Astrocyte (in vitro differentiated cells and primary cell): ENCODE measurements around the gene NCOR2. TPM values are rescaled to one million over a fixed set of nuclear protein-coding genes. Genes with fewer than 3 reads are reported as not detected.
A peak's percentile ranks its signal among the peaks of the same experiment; 100 is the strongest.

Source experiments
- DNase-seq: peaks from one replicate; pipeline ENCODE4 v3.0.0-alpha.2; 2010; ENCODE audit warnings: low read depth
- FAIRE-seq: peaks from 2 replicates; lab custom pipeline; 2011; peaks lifted over from hg19 to GRCh38; lab: Jason Lieb, UNC
- H2AFZ ChIP-seq: 2 replicates; pipeline ENCODE4 v1.6.0; 2012; ENCODE audit warnings: low read depth, low read length, inconsistent platforms
- H3K27ac ChIP-seq: 2 replicates; pipeline ENCODE4 v1.5.1; 2011; ENCODE audit warnings: low read depth, low read length, inconsistent platforms
- H3K27me3 ChIP-seq: 2 replicates; pipeline ENCODE4 v1.6.0; 2011; ENCODE audit warnings: low read length, inconsistent platforms; ENCODE audit not compliant: insufficient read depth
- H3K36me3 ChIP-seq: 2 replicates; pipeline ENCODE4 v1.5.1; 2011; ENCODE audit warnings: low read length, inconsistent platforms; ENCODE audit not compliant: insufficient read depth
- H3K4me1 ChIP-seq: 2 replicates; pipeline ENCODE4 v1.5.1; 2011; ENCODE audit warnings: low read length, inconsistent platforms; ENCODE audit not compliant: insufficient read depth
- H3K4me2 ChIP-seq: 2 replicates; pipeline ENCODE4 v1.6.0; 2012; ENCODE audit warnings: low read length, inconsistent platforms
- H3K4me3 ChIP-seq: 2 replicates; pipeline ENCODE4 v1.5.1; 2011; ENCODE audit warnings: low read depth, mild to moderate bottlenecking, low read length, inconsistent platforms; ENCODE audit not compliant: insufficient read depth
- H3K79me2 ChIP-seq: 2 replicates; pipeline ENCODE4 v1.6.0; 2012; ENCODE audit warnings: mild to moderate bottlenecking, low read length, inconsistent platforms; ENCODE audit not compliant: insufficient read depth
- H3K9ac ChIP-seq: 2 replicates; pipeline ENCODE4 v1.6.0; 2012; ENCODE audit warnings: mild to moderate bottlenecking, low read length, inconsistent platforms
- H3K9me3 ChIP-seq: 2 replicates; pipeline ENCODE4 v1.5.1; 2012; ENCODE audit warnings: low read depth, mild to moderate bottlenecking, low read length, inconsistent platforms; ENCODE audit not compliant: insufficient read depth
- H4K20me1 ChIP-seq: 2 replicates; pipeline ENCODE4 v1.6.0; 2012; ENCODE audit warnings: low read length, inconsistent platforms; ENCODE audit not compliant: insufficient read depth
- H3K27ac Mint-ChIP-seq: one replicate; pipeline ENCODE4 v1.8.0; 2021; ENCODE audit warnings: mild to moderate bottlenecking, mixed read lengths; ENCODE audit not compliant: unreplicated experiment
- H3K27me3 Mint-ChIP-seq: one replicate; pipeline ENCODE4 v1.8.0; 2021; ENCODE audit warnings: low read depth, mixed read lengths; ENCODE audit not compliant: unreplicated experiment
- H3K36me3 Mint-ChIP-seq: one replicate; pipeline ENCODE4 v1.8.0; 2021; ENCODE audit warnings: low read depth, mixed read lengths; ENCODE audit not compliant: unreplicated experiment
- H3K4me1 Mint-ChIP-seq: one replicate; pipeline ENCODE4 v1.8.0; 2021; ENCODE audit warnings: low read depth, mixed read lengths; ENCODE audit not compliant: unreplicated experiment
- H3K4me3 Mint-ChIP-seq: one replicate; pipeline ENCODE4 v1.8.0; 2021; ENCODE audit warnings: mild to moderate bottlenecking, moderate library complexity, mixed read lengths; ENCODE audit not compliant: unreplicated experiment
- H3K9me3 Mint-ChIP-seq: one replicate; pipeline ENCODE4 v1.8.0; 2021; ENCODE audit warnings: mild to moderate bottlenecking, mixed read lengths; ENCODE audit not compliant: unreplicated experiment
- CTCF ChIP-seq: IDR thresholded peaks from 2 replicates; pipeline ENCODE4 v1.5.1; 2011; ENCODE audit warnings: low read depth, mild to moderate bottlenecking, inconsistent platforms, low read length, moderate library complexity; ENCODE audit not compliant: insufficient read depth
- EZH2 ChIP-seq: IDR thresholded peaks from 2 replicates; pipeline ENCODE4 v1.6.1; 2012; ENCODE audit warnings: mild to moderate bottlenecking, low read length, inconsistent platforms; ENCODE audit not compliant: insufficient read depth
- total RNA-seq: library from RNA; stranded (reverse); gene quantifications from 2 replicates; pipeline ENCODE4 v1.2.1, GENCODE V29; 2021

Gene NCOR2
- total RNA-seq, 1 donor from 2014 or later, result 425 TPM

DNA sequence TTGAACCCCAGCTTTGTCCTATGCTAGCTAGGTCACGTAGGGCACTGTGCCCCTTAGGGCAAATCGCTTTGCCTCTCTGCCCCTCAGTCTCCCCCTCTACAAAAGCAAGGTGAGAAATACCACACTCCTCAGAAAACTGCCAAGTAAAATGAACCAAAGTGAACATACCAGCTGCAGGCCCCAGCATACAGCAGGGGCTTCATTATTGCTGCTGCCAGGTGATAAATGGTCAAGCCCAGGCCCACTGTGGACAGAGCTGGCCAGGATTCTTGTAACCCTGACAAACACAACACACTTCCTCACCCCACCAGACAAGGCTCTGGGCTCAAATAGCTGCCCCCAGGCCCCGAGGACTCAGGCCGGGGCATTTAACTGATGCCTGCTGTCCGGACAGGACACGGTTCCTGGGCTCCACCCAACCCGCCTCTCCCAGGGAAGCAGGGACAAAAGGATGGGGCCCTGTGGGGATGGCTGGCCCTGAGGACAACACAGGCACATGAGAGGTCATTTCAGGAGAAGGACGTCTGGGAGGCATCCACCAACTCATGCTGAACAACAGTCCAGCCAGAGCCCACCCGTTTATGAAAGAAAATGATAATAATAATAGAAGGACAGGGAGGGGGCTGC lies 36.7 kb downstream of the NCOR2 start:
- Histone ChIP-seq H2AFZ (no peak overlapping the region), H3K27me3 (no peaks in the 10 kb centered on the region), H3K79me2 (peaks cover 92% of the 10 kb centered on the region), H3K9me3 (no peaks in the 10 kb centered on the region), H3K4me2 (no peak overlapping the region), H3K36me3 (peaks cover 2% of the 10 kb centered on the region), H3K4me1 (peaks cover 15% of the 10 kb centered on the region), H4K20me1 (peaks cover 91% of the 10 kb centered on the region), H3K9ac (no peak overlapping the region), H3K4me3 (no peak overlapping the region), H3K27ac (no peak overlapping the region)
- Mint-ChIP-seq H3K4me3 (peak overlapping the region; percentile 50), H3K9me3 (no peaks in the 10 kb centered on the region), H3K4me1 (peaks cover 50% of the 10 kb centered on the region), H3K36me3 (peaks cover 27% of the 10 kb centered on the region), H3K27me3 (no peaks in the 10 kb centered on the region), H3K27ac (peak overlapping the region; percentile 41)
- FAIRE-seq (no peak), DNase-seq (no peak)
- TF ChIP-seq EZH2 (no peak), CTCF (no peak)

DNA sequence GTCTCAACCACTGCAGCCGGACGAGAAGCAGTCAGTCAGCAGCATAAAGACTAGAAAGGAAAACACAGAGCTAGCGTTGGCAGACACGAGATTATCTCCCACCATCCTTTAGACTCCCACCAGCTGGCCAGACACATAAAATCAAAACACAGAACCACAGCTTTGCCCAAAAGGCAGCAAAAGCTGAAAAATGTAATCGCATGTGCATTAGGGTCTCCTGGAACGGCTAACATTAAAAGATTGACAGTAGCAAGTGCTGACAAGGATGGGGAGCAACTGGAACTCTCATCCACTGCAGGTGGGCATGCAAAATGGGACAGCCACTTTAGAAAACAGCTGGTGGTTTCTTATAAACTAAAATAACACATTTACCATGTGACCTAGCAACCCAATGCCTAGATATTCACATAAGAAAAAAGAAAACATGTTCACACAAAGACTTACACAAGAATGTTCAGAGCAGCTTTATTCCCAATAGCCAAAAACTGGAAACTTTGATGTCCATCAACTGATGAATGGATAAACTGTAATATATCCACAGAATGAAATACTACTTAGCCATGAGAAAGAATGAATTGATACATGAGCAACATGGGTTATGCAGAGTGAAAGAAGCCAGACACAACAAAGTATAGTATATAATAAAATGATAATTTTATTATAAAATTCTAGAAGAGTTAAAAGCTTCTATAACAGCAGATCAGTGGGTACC lies 37.7 kb downstream of the NCOR2 start:
- Mint-ChIP-seq H3K4me1 (peaks cover 45% of the 10 kb centered on the region), H3K4me3 (no peak overlapping the region), H3K27me3 (no peaks in the 10 kb centered on the region), H3K9me3 (no peaks in the 10 kb centered on the region), H3K27ac (no peak overlapping the region), H3K36me3 (peaks cover 24% of the 10 kb centered on the region)
- Histone ChIP-seq H3K79me2 (peaks cover 92% of the 10 kb centered on the region), H3K9ac (no peak overlapping the region), H3K4me2 (no peak overlapping the region), H3K4me3 (no peak overlapping the region), H3K27me3 (no peaks in the 10 kb centered on the region), H2AFZ (no peak overlapping the region), H3K27ac (no peak overlapping the region), H3K4me1 (peaks cover 17% of the 10 kb centered on the region), H4K20me1 (peaks cover 91% of the 10 kb centered on the region), H3K9me3 (no peaks in the 10 kb centered on the region), H3K36me3 (peaks cover 2% of the 10 kb centered on the region)
- DNase-seq (no peak), FAIRE-seq (no peak)
- no peak for TF ChIP-seq EZH2
- no peak for TF ChIP-seq CTCF
